K562 (cell line): ENCODE data around the gene CLIC1. TPM values are rescaled to one million over a fixed set of nuclear protein-coding genes. Genes with fewer than 3 reads are reported as not detected.

ENCODE experiments used
- ATAC-seq: fragments of 200-7000 bp; cut with Tn5 transposase; 3 replicates; pipeline ENCODE4 v1.9.1; 2020; ENCODE audit warnings: moderate library complexity
- BruUV-seq: library from RNA; stranded (reverse); fragments of 400-500 nt; replicated peaks from 2 replicates; lab custom pipeline; 2021; lab: Mats Ljungman, UMichigan
- CTCF ChIA-PET: fragments of 300-600 bp; formaldehyde crosslinking; extraction: SDS; loops from one replicate; lab custom pipeline; 2021; ENCODE audit warnings: low intra/inter-chr PET ratio; lab: Yijun Ruan, JAX
- POLR2A ChIA-PET: fragments of 300-600, 350-650 bp; sonication (Branson Sonifier 250); formaldehyde crosslinking; extraction: SDS; loops from one replicate; lab custom pipeline; 2021; ENCODE audit warnings: antibody characterized with exemption, inconsistent platforms; lab: Yijun Ruan, JAX
- DNase-seq, 4 experiments: peaks; one replicate each; pipeline versions ENCODE4 v3.0.0 to v3.0.0-alpha.2; 2011 to 2018; ENCODE audit warnings: low spot score in 3 of 4, mixed read lengths in 3 of 4; ENCODE audit errors: extremely low read depth in 1 of 4
- FAIRE-seq: peaks from 2 replicates; lab custom pipeline; 2011; peaks lifted over from hg19 to GRCh38; lab: Jason Lieb, UNC
- H2AFZ ChIP-seq: 2 replicates; pipeline ENCODE4 v1.6.0; 2011; ENCODE audit warnings: low read depth, low read length, control low read depth, inconsistent platforms
- H3K27ac ChIP-seq: fragments of 200-600 bp; 3 replicates; pipeline ENCODE4 v1.8.0; 2011; ENCODE audit warnings: low read depth, mild to moderate bottlenecking, control low read depth, inconsistent platforms, low read length, moderate library complexity, mixed read lengths; ENCODE audit errors: extremely low read depth
- H3K27me3 ChIP-seq, 2 experiments: fragments of 300-600 bp in 1 of 2; 2 replicates in 1 of 2; 3 replicates in 1 of 2; pipeline versions ENCODE4 v1.6.0 to v1.8.0; 2011; ENCODE audit warnings: inconsistent platforms in 2 of 2, low read length in 2 of 2, mild to moderate bottlenecking in 1 of 2, mixed read lengths in 1 of 2, moderate library complexity in 1 of 2; ENCODE audit not compliant: control insufficient read depth in 2 of 2, insufficient read depth in 2 of 2
- H3K36me3 ChIP-seq: fragments of 300-600 bp; 3 replicates; pipeline ENCODE4 v1.8.0; 2011; ENCODE audit warnings: mild to moderate bottlenecking, low read length, inconsistent platforms; ENCODE audit not compliant: control insufficient read depth, insufficient read depth
- H3K4me1 ChIP-seq, 2 experiments: fragments of 200-600 bp in 1 of 2; replicated peaks in 1 of 2; 2 replicates in 1 of 2; 3 replicates in 1 of 2; pipeline versions ENCODE4 v1.5.1 to v1.8.0; 2011; ENCODE audit warnings: inconsistent platforms in 2 of 2, low read length in 2 of 2, mild to moderate bottlenecking in 1 of 2, mixed read lengths in 1 of 2, moderate library complexity in 1 of 2; ENCODE audit not compliant: control insufficient read depth in 2 of 2, insufficient read depth in 2 of 2
- H3K4me2 ChIP-seq: 2 replicates; pipeline ENCODE4 v1.6.1; 2011; ENCODE audit warnings: low read length, control low read depth, inconsistent platforms, mixed read lengths; ENCODE audit not compliant: insufficient read depth
- H3K4me3 ChIP-seq: fragments of 200-600 bp; sonication (generic), shearing (Covaris generic); 2 replicates; pipeline ENCODE4 v1.5.1; 2016; ENCODE audit warnings: control low read depth, inconsistent platforms
- H3K79me2 ChIP-seq: fragments of 200-600 bp; 3 replicates; pipeline ENCODE4 v1.8.0; 2011; ENCODE audit warnings: low read length, inconsistent platforms; ENCODE audit not compliant: control insufficient read depth, insufficient read depth
- H3K9ac ChIP-seq, 2 experiments: 2 replicates each; pipeline versions ENCODE4 v1.6.0 to v1.6.1; 2011; ENCODE audit warnings: low read depth in 2 of 2, low read length in 2 of 2, control low read depth in 1 of 2, inconsistent platforms in 1 of 2, mild to moderate bottlenecking in 1 of 2, mixed read lengths in 1 of 2; ENCODE audit not compliant: insufficient read depth in 1 of 2
- H3K9me1 ChIP-seq: one replicate; pipeline ENCODE4 v1.6.0; 2011; ENCODE audit warnings: inconsistent platforms, mild to moderate bottlenecking, low read length, moderate library complexity; ENCODE audit not compliant: control insufficient read depth, insufficient read depth
- H3K9me3 ChIP-seq: replicated peaks from 2 replicates; pipeline ENCODE4 v1.5.1; 2011; ENCODE audit warnings: low read depth, low read length, inconsistent platforms; ENCODE audit not compliant: control insufficient read depth, insufficient read depth
- H4K20me1 ChIP-seq: replicated peaks from 2 replicates; pipeline ENCODE4 v1.6.1; 2011; ENCODE audit warnings: low read length, inconsistent platforms, mixed read lengths; ENCODE audit not compliant: control insufficient read depth, insufficient read depth
- CHD1 ChIP-seq: fragments of 200-600 bp; sonication (generic); IDR thresholded peaks from one replicate; pipeline ENCODE4 v1.6.1; 2012; ENCODE audit warnings: mild to moderate bottlenecking, moderate library complexity, low read length, inconsistent platforms
- EP300 ChIP-seq: IDR thresholded peaks from 2 replicates; pipeline ENCODE4 v1.6.1; 2012; ENCODE audit warnings: low read length, improper control_type of control experiment
- GTF2A2 ChIP-seq: IDR thresholded peaks from 2 replicates; pipeline ENCODE4 v1.6.1; 2016; ENCODE audit warnings: mild to moderate bottlenecking, missing genetic modification characterization, missing compliant biosample characterization
- KHSRP ChIP-seq: fragments of 450-650 bp; IDR thresholded peaks from 2 replicates; pipeline ENCODE4 v1.6.1; 2017
- MTA2 ChIP-seq: fragments of 450-650 bp; IDR thresholded peaks from 2 replicates; pipeline ENCODE4 v1.6.1; 2016; ENCODE audit warnings: low read depth
- NFIC ChIP-seq: fragments of 450-650 bp; IDR thresholded peaks from 2 replicates; pipeline ENCODE4 v1.6.1; 2017; ENCODE audit warnings: mild to moderate bottlenecking, inconsistent platforms
- PTRF ChIP-seq: fragments of 450-650 bp; IDR thresholded peaks from 2 replicates; pipeline ENCODE4 v1.6.1; 2016; ENCODE audit warnings: mild to moderate bottlenecking, missing genetic modification characterization, missing compliant biosample characterization
- SMARCA4 ChIP-seq: fragments of 450-650 bp; IDR thresholded peaks from 2 replicates; pipeline ENCODE4 v1.6.1; 2016
- TEAD1 ChIP-seq, 2 experiments: fragments of 450-650 bp in 1 of 2; sonication (generic) in 1 of 2; formaldehyde crosslinking; IDR thresholded peaks; 2 replicates each; pipeline versions ENCODE4 v1.4.0 to v1.8.0; 2020 to 2022; ENCODE audit warnings: mild to moderate bottlenecking in 2 of 2, missing genetic modification reagents in 1 of 2
- ZZZ3 ChIP-seq: fragments of 450-650 bp; IDR thresholded peaks from 2 replicates; pipeline ENCODE4 v1.6.1; 2016; ENCODE audit warnings: antibody characterized with exemption, mild to moderate bottlenecking, moderate library complexity
- WGBS: fragments of 100-300 bp; shearing (Covaris generic); methylation state at CpG from one replicate; pipeline ENCODE4 v1.1.6; 2016; ENCODE audit warnings: low coverage, mixed read lengths; ENCODE audit not compliant: insufficient coverage; ENCODE audit errors: missing lambda C conversion rate; 5-methylcytosine and 5-hydroxymethylcytosine counted together
- in situ Hi-C: fragments of 300-500 bp; cut with MboI; formaldehyde crosslinking; loops from 4 replicates; pipeline ENCODE4 v1.15.0; 2018; ENCODE audit warnings: inconsistent platforms, mixed read lengths
- intact Hi-C: fragments of 100-400 bp; cut with micrococcal nuclease; formaldehyde crosslinking; loops from 2 replicates; pipeline ENCODE4 v1.14.2; 2022
- polyA plus RNA-seq, 8 experiments: library from polyadenylated mRNA; depleted of rRNA in 4 of 8; stranded (reverse) in 5 of 8; unstranded in 3 of 8; fragments of >200 nt; fragmentation: Nextera tagmentation in 2 of 8; fragmentation: Illumina TruSeq in 1 of 8; extraction: Ambion mirVana in 2 of 8; extraction: Trizol in 1 of 8; gene quantifications; 2 replicates each; pipeline versions ENCODE4 v1.2.1 to v1.2.3, GENCODE V29; 2011 to 2014; ENCODE audit warnings: inconsistent platforms in 1 of 8, missing spikeins in 1 of 8
- total RNA-seq, 7 experiments: library from RNA; depleted of rRNA in 6 of 7; stranded (reverse); fragments of >200 nt in 6 of 7; fragmentation: Illumina TruSeq in 2 of 7; extraction: Trizol in 2 of 7; gene quantifications; 2 replicates each; pipeline versions ENCODE4 v1.2.1 to v1.2.3, GENCODE V29; 2011 to 2021; ENCODE audit warnings: low replicate concordance in 1 of 7
- TF ChIP-seq, protein P1 (sequence below): fragments of 450-650 bp; IDR thresholded peaks from 2 replicates; pipeline ENCODE4 v1.6.1; 2016; ENCODE audit warnings: low read depth, mild to moderate bottlenecking, moderate library complexity
- TF ChIP-seq, protein P2 (sequence below): IDR thresholded peaks from 2 replicates; pipeline ENCODE4 v1.6.1; 2012; ENCODE audit warnings: low read depth, low read length, improper control_type of control experiment, borderline replicate concordance
- TF ChIP-seq, protein P3 (sequence below): fragments of 450-650 bp; IDR thresholded peaks from 2 replicates; pipeline ENCODE4 v1.6.1; 2016
- TF ChIP-seq, protein P4 (sequence below), 3 experiments: IDR thresholded peaks in 2 of 3; conservative IDR thresholded peaks in 1 of 3; 2 replicates each; pipeline ENCODE4 v1.5.1; 2011 to 2012; ENCODE audit warnings: low read length in 3 of 3, mild to moderate bottlenecking in 3 of 3, control low read depth in 2 of 3, improper control_type of control experiment in 1 of 3, inconsistent platforms in 1 of 3, low read depth in 1 of 3, mixed read lengths in 1 of 3, moderate library complexity in 1 of 3; ENCODE audit not compliant: insufficient read depth in 2 of 3

CLIC1 gene
- total and polyA plus RNA-seq, 9 of the 15 experiments (the other 6 are each of a cell fraction or from before 2014, with no cell fraction given), result 1,267 to 2,419 (median 1,808) TPM

DNA sequence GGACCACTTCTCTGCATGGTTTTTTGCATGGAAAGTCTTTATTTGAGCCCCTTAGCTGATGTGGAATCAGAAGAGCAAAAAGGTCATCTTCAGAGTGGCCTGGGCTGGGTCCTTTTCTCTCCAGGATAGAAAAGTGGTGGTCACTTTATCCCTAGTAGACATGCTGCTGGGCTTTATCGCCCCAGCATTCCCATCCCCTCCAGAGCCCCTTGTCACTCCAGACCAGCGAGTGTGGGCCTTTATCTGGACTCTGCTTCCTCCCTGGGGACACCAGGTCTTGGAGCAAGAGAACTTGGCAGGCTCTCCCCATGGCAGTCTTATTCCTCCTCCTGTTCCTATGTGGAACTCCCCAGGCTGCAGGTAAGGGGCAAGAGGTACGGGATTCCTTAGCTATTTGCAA lies 29.7 kb downstream of the CLIC1 start, which contains the start of gene LY6G6F:
Gene LY6G6F (plus strand): TSS at position 268 of the 400 bp plus-strand sequence. CDS start 41 bp downstream, at position 309.
- WGBS, result 8% methylated on average over 3 of the region's 3 CpGs
- H3K79me2 ChIP-seq, result peaks cover 19% of the 10 kb centered on the region
- H3K27ac ChIP-seq, result peak within 1 kb of the TSS; percentile 23
- H4K20me1 ChIP-seq, result no peaks in the 10 kb centered on the region; the same call in 1 of the 2 replicates
- intact Hi-C loops (no loop called here), in situ Hi-C loops (no loop called here)
- H3K27me3 ChIP-seq, result no peaks in the 10 kb centered on the region
- H3K9me3 ChIP-seq, result no peaks in the 10 kb centered on the region
- DNase-seq (peak in 2 of 4 experiments; percentile 65 to 75), ATAC-seq (0 out of 3 replicates have a peak, but pooled peaks have one; percentile 0), FAIRE-seq (no peak)
- peak within 1 kb of the TSS; percentile 91 for H2AFZ ChIP-seq
- H3K4me3 ChIP-seq, result no peak within 1 kb of the TSS
- H3K4me1 ChIP-seq, result peaks cover 35 to 37% of the 10 kb centered on the region in 2 experiments
- ChIA-PET CTCF (no interaction called here), POLR2A (interaction anchor here (0.6 to 12.4 kb wide), 7 partner anchors 9 to 989 kb away, joined by 3 to 223 read pairs (median 4); partner anchors contain the start of genes DDAH2, LY6G6C, LY6G6D and MDC1)
- no TSS peak for BruUV-seq
- H3K36me3 ChIP-seq, result peaks cover 4% of the 10 kb centered on the region; the same call in 2 of the 3 replicates
- peak within 1 kb of the TSS; percentile 44 for H3K4me2 ChIP-seq
- peak within 1 kb of the TSS; percentile 23 to 46; a peak in 3 of 4 replicates for H3K9ac ChIP-seq
- H3K9me1 ChIP-seq, result no peaks in the 10 kb centered on the region
- TF ChIP-seq TEAD1 (CRISPR knock-in tag; IDR thresholded peaks at IDR 0.05) (no peak), NFIC (no peak), SMARCA4 (peak; percentile 25; the same call in 1 of the 2 replicates), ZZZ3 (no peak), PTRF (tag) (no peak), EP300 (peak; percentile 26; the same call in 1 of the 2 replicates), CHD1 (no peak), MTA2 (no peak; the same call in 1 of the 2 replicates), GTF2A2 (no peak), KHSRP (no peak)
- TF ChIP-seq, protein P1, sequence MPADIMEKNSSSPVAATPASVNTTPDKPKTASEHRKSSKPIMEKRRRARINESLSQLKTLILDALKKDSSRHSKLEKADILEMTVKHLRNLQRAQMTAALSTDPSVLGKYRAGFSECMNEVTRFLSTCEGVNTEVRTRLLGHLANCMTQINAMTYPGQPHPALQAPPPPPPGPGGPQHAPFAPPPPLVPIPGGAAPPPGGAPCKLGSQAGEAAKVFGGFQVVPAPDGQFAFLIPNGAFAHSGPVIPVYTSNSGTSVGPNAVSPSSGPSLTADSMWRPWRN, result no peak
- TF ChIP-seq, protein P2, sequence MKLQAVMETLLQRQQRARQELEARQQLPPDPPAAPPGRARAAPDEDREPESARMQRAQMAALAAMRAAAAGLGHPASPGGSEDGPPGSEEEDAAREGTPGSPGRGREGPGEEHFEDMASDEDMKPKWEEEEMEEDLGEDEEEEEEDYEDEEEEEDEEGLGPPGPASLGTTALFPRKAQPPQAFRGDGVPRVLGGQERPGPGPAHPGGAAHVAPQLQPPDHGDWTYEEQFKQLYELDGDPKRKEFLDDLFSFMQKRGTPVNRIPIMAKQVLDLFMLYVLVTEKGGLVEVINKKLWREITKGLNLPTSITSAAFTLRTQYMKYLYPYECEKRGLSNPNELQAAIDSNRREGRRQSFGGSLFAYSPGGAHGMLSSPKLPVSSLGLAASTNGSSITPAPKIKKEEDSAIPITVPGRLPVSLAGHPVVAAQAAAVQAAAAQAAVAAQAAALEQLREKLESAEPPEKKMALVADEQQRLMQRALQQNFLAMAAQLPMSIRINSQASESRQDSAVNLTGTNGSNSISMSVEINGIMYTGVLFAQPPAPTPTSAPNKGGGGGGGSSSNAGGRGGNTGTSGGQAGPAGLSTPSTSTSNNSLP, result no peak
- TF ChIP-seq, protein P3, sequence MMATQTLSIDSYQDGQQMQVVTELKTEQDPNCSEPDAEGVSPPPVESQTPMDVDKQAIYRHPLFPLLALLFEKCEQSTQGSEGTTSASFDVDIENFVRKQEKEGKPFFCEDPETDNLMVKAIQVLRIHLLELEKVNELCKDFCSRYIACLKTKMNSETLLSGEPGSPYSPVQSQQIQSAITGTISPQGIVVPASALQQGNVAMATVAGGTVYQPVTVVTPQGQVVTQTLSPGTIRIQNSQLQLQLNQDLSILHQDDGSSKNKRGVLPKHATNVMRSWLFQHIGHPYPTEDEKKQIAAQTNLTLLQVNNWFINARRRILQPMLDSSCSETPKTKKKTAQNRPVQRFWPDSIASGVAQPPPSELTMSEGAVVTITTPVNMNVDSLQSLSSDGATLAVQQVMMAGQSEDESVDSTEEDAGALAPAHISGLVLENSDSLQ, result peak; percentile 37; the same call in 1 of the 2 replicates
- TF ChIP-seq, protein P4, sequence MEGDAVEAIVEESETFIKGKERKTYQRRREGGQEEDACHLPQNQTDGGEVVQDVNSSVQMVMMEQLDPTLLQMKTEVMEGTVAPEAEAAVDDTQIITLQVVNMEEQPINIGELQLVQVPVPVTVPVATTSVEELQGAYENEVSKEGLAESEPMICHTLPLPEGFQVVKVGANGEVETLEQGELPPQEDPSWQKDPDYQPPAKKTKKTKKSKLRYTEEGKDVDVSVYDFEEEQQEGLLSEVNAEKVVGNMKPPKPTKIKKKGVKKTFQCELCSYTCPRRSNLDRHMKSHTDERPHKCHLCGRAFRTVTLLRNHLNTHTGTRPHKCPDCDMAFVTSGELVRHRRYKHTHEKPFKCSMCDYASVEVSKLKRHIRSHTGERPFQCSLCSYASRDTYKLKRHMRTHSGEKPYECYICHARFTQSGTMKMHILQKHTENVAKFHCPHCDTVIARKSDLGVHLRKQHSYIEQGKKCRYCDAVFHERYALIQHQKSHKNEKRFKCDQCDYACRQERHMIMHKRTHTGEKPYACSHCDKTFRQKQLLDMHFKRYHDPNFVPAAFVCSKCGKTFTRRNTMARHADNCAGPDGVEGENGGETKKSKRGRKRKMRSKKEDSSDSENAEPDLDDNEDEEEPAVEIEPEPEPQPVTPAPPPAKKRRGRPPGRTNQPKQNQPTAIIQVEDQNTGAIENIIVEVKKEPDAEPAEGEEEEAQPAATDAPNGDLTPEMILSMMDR (IDR thresholded peaks at IDR 0.05 in 2 of 3, conservative IDR thresholded peaks at IDR 0.05 in 1 of 3; ENCODE audit: insufficient read depth in 2 of 3, low read depth in 1 of 3, low read length in 3 of 3), result peak in 1 of 3 experiments; percentile 3; a peak in 1 of 6 replicates
